Measurements from ENCODE around the gene AOPEP.

AOPEP gene

DNA sequence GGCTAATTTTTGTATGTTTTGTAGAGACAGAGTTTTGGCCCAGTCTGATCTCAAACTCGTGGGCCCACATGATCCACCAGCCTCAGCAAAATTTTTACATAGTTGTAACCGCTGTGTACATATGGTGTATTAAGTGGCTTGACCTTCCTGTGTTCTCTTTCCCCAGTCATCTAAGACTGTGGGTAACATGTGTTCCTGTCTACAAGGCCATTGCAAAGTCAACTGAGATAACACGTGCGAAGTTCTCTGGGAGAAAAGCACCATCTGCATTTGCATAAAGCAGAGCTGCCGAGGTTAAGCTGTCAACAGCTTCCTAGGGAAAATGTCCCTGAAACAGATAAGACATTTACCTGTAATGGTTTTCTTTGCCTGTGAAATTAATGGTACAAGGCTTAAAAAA is 317.3 kb downstream of the AOPEP start:
- Mint-ChIP-seq H3K4me3 (no peak overlapping the region), H3K27me3 (peaks cover 5% of the 10 kb centered on the region), H3K4me1 (peaks cover 3% of the 10 kb centered on the region), H3K9me3 (no peaks in the 10 kb centered on the region), H3K27ac (ENCODE audit: low read depth) (no peak overlapping the region), H3K36me3 (ENCODE audit: insufficient read depth) (peaks cover 2% of the 10 kb centered on the region)
- DNase-seq (ENCODE audit: low spot score in 2 of 2) (no peak), ATAC-seq (replicated peaks; ENCODE audit: extremely low read depth, poor library complexity, severe bottlenecking) (no peak)

DNA sequence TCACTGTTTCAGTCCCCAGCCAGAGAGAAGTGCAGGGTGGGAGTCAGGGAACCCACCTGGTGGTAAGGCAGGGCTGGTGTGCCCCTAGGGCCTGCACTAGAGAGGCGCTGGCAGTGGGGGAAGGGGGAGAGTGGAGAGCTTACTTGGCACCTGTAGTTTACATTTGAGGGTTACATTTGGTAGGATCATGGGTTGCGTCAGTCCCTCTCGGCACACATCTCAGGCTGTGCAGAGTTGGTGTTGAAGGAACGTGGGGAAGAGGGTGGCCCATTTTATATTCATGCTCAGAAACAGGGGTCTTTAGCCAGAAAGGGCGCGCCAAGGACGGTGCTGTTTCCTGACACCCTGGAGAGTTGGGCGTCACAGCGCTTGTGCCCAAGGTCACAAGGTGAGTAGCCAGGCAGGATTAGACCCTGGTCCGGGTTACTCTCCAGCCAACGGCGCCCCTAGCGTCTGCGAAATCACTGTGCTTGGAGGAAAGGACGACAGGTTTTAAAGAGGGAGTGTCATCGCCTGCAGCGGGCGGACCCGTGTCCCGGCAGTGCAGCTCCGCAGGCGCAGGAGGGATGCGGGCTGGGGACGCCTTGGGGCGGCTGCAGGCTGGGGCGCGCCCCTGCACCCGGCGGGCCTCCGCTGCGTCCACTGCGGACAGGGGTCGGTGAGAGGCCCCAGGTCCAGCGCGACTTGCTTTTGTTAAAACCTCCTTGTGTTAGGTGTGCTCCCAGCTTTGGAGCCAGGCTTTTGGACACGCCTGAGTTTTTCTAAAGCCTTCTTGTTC is 318.4 kb downstream of the AOPEP start:
- Mint-ChIP-seq H3K4me1 (peaks cover 5% of the 10 kb centered on the region), H3K27me3 (peaks cover 14% of the 10 kb centered on the region), H3K4me3 (no peak overlapping the region), H3K9me3 (no peaks in the 10 kb centered on the region), H3K27ac (ENCODE audit: low read depth) (no peak overlapping the region), H3K36me3 (ENCODE audit: insufficient read depth) (peaks cover 2% of the 10 kb centered on the region)
- DNase-seq (ENCODE audit: low spot score in 2 of 2) (no peak), ATAC-seq (replicated peaks; ENCODE audit: extremely low read depth, poor library complexity, severe bottlenecking) (no peak)

DNA sequence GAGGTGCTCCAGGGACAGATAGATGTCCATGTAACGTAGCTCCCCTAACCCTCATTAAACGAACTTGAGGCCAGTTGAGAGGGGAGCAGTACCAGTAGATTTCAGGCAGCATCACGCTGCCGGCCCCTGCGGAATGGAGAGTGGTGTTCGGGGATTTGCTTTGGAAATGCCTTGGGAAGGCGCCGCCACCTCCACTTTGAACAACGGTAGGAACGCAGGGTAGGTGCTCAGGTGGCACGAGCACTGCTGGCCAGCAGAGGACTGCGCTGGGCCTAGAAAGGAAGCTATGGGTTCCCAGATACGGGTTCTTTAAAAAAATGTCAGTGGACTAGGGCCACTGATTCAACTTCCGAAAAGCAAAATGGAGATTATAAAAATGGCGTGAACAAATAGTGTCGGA is 319.3 kb downstream of the AOPEP start:
- H3K9me3 Mint-ChIP-seq = no peaks in the 10 kb centered on the region
- peaks cover 5% of the 10 kb centered on the region for H3K4me1 Mint-ChIP-seq
- ATAC-seq (replicated peaks; ENCODE audit: extremely low read depth, poor library complexity, severe bottlenecking) (no peak), DNase-seq (ENCODE audit: low spot score in 2 of 2) (no peak)
- H3K27ac Mint-ChIP-seq (ENCODE audit: low read depth) = no peak overlapping the region
- H3K27me3 Mint-ChIP-seq = peaks cover 14% of the 10 kb centered on the region
- H3K4me3 Mint-ChIP-seq = no peak overlapping the region
- H3K36me3 Mint-ChIP-seq (ENCODE audit: insufficient read depth) = peaks cover 2% of the 10 kb centered on the region

DNA sequence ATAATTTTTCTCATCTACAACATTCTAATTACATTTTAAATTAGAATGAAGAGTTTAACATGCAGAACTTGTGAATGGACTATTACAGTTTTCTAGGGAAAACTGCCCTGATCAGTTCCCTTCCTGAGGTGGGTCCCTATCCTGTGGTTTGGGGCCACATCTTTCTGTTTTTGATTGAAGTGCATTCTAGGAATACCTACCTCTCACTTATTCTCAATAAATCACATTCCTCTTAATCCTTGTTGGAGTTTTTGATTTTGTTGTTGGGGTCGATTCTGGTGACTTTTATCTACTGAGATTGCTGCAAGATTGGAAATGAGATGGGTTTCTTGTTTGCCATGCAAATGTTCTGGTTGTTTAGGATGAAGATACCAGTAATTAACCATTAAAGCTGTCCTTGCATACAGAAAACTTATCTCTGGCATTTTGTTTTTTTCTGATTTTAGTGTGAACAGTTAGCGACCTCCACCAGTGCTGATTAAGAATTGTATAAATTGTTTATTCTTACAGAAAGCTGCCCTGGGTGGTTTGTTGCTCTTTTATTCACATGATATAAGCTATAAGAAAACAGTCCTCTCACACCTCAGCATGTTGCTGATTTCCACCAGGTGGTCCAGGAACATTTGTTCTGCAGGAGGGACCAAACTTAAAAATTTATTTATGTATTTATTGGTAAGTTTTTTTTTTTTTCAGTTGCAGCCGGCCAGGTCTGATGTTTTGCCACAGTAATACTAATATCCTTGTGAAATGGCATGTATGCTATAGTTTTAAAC is 321.1 kb downstream of the AOPEP start:
- peak overlapping the region; percentile 61 for H3K4me3 Mint-ChIP-seq
- peaks cover 2% of the 10 kb centered on the region for H3K36me3 Mint-ChIP-seq (ENCODE audit: insufficient read depth)
- no peaks in the 10 kb centered on the region for H3K9me3 Mint-ChIP-seq
- peaks cover 14% of the 10 kb centered on the region for H3K27me3 Mint-ChIP-seq
- no peak overlapping the region for H3K27ac Mint-ChIP-seq (ENCODE audit: low read depth)
- ATAC-seq (replicated peaks; ENCODE audit: extremely low read depth, poor library complexity, severe bottlenecking) (no peak), DNase-seq (ENCODE audit: low spot score in 2 of 2) (no peak)
- peaks cover 5% of the 10 kb centered on the region for H3K4me1 Mint-ChIP-seq

DNA sequence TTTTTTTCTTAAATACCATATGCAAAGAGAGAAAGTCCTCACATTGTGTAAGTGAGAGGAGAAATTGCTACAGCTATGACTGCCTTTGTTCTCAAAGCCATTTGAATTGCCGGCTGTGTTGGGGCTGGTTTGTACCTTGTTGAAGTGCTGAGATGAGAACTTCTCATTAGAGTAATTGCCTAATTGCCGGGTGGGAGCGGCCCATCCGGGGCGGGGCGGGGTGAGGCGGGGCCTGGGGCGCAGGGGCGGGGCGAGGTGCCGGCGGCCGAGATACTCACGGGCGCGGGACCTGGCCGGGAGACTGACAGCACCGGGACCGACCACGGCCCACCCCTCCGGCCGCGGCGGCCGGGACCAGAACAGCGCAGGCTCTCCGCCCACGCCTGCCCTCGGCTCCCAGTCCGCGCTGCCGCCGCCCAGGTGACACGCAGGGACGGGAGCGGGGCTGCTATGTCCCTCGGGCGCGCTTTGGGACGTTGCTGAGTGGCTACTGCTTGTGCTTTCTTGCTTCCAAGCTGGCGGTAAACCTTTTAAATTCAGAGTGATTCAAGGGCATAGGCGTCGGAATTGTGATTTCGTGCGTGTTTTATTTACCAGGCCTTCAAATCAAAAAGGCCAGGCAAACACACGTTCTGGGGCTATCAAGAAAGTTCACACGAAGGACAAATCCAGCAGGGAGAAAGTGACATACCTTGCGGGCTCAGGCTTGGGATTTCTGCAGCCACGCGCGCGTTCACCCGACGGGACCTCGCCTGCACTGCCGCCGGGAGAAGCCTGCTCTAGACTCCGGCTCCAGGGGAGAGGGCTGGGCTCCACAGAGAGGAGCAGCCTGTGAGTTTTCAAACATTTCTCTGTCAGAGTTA is 322.0 kb downstream of the AOPEP start:
- no peaks in the 10 kb centered on the region for H3K9me3 Mint-ChIP-seq
- H3K4me3 Mint-ChIP-seq = peak overlapping the region; percentile 61
- ATAC-seq (replicated peaks; ENCODE audit: extremely low read depth, poor library complexity, severe bottlenecking) (peak; percentile 76), DNase-seq (ENCODE audit: low spot score in 2 of 2) (no peak)
- H3K36me3 Mint-ChIP-seq (ENCODE audit: insufficient read depth) = peaks cover 2% of the 10 kb centered on the region
- peaks cover 14% of the 10 kb centered on the region for H3K27me3 Mint-ChIP-seq
- no peak overlapping the region for H3K27ac Mint-ChIP-seq (ENCODE audit: low read depth)
- peaks cover 5% of the 10 kb centered on the region for H3K4me1 Mint-ChIP-seq

DNA sequence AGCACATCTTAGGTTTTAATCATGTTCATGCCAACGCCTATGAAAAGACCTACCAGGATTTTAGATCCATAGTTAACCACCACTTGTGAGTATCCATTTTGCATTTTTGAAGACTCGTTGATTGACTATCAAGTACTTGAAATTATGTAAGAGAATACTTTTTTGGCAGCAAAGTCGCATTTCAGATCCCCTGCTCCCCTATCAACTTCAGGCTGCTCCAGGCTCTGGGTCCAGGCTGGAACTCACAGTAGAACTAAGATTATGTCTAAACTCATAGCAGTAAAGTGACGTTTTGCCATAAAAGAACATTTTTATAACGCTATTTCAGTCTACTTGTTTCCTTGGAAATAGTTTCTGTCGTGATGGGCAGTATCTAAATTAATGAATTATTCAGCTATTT is 323.3 kb downstream of the AOPEP start:
- no peak overlapping the region for H3K27ac Mint-ChIP-seq (ENCODE audit: low read depth)
- no peak overlapping the region for H3K4me3 Mint-ChIP-seq
- H3K27me3 Mint-ChIP-seq = peaks cover 14% of the 10 kb centered on the region
- no peaks in the 10 kb centered on the region for H3K36me3 Mint-ChIP-seq (ENCODE audit: insufficient read depth)
- DNase-seq (ENCODE audit: low spot score in 2 of 2) (no peak), ATAC-seq (replicated peaks; ENCODE audit: extremely low read depth, poor library complexity, severe bottlenecking) (no peak)
- H3K9me3 Mint-ChIP-seq = no peaks in the 10 kb centered on the region
- peaks cover 5% of the 10 kb centered on the region for H3K4me1 Mint-ChIP-seq

DNA sequence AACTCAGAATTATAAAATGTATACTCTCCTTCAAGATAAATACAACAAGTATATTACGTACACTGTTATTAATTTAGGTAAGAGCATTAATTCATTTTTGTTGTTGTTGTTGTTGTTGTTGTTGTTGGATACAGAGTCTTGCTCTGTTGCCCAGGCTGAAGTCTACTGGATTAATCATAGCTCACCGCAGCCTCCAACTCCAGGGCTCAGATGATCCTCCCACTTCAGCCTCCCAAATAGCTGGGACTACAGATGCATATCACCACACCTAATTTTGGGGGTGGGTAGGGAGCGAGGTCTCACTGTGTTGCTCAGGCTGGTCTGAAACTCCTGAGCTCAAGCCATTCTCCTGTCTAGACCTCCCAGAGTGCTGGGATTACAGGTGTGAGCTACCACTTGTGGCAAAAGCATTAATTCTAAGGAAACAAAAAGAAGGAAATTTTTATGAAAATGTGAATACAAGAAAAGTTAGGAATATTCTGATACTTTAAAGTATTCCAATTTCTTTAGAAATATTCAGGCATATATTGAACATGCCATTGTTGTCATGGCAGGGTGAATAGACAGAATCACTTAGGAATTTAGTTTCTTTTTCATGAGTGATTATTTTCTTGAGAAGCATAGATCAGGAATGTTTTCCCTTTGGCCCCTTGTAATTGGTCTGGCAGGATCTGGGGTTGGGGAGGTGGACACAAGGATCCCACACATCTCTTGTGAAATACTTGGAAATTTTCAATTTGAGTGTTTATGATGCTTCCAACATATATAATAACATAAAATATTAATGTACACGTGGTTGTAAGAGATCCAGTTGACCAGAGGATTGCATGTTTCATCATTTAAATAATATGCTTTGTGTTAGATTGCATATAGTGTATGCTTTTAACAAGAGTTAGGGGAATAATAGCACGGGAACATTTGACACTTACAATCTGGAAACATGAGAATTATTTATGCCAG is 327.4 kb downstream of the AOPEP start:
- no peak for ATAC-seq (replicated peaks; ENCODE audit: extremely low read depth, poor library complexity, severe bottlenecking)
- Mint-ChIP-seq H3K27ac (ENCODE audit: low read depth) (no peak overlapping the region), H3K36me3 (ENCODE audit: insufficient read depth) (no peaks in the 10 kb centered on the region), H3K4me1 (peaks cover 1% of the 10 kb centered on the region), H3K9me3 (no peaks in the 10 kb centered on the region), H3K4me3 (no peak overlapping the region), H3K27me3 (peaks cover 8% of the 10 kb centered on the region)
- no peak for DNase-seq (ENCODE audit: low spot score in 2 of 2)

DNA sequence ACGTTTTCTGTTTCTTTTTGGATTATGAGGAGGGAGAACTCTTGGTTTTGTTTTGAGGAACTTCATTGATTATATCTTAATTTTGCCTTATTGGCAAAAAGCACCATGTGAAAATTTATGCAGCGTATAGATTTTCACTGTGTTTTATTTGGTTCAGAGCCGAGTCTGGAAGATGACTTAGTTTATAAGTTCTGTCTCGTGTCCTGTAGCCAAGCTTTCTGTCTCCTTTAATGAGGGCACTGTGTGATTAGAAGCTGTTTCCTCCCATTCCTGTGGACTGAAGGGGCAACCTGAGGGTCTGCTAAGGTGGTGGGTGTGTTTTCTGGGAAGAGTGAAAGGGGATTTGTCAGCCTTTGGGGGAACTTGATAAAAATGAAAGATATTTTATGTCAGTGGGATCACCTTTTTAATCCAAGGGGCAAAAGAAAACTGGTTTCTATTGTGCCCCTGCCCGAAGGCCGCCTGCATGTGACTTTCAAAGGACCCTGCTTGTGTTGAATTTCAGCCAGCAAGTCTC is 328.9 kb downstream of the AOPEP start:
- Mint-ChIP-seq H3K4me1 (no peaks in the 10 kb centered on the region), H3K4me3 (no peak overlapping the region), H3K27ac (ENCODE audit: low read depth) (no peak overlapping the region), H3K9me3 (no peaks in the 10 kb centered on the region), H3K36me3 (ENCODE audit: insufficient read depth) (no peaks in the 10 kb centered on the region), H3K27me3 (no peaks in the 10 kb centered on the region)
- no peak for ATAC-seq (replicated peaks; ENCODE audit: extremely low read depth, poor library complexity, severe bottlenecking)
- no peak for DNase-seq (ENCODE audit: low spot score in 2 of 2)

DNA sequence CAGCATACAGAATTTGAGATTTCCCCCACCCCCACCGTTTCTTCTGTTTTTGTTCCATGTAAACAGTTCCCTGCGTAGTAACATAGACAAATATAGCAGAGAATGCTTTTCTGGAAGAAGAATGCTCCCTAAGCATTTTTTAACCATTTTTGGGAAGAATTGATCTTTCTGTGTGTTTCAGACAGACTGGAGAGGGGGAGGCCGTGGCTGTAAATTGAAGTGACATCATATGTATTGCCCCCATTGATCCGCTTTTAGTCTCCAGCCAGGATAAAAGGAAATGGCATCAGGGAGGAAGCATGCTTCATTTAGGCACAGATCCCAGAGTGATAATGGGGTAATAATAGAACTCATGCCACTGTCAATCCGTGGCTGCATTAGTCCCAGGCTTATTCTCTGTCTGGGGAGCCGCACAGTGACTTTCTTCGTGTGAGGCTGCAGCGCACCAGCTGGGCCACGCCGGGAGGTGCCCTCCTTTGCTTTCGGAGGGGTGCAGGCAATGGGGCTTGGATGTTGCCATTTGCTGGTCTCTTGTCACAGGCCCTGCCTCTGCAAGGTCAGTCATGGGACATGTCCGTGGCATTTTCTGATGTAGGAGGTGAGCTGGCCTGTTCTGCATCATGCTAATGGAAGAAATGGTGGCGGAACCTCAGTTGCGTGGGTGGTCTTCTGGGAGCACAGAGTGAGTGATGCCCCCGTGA is 329.5 kb downstream of the AOPEP start:
- Mint-ChIP-seq H3K9me3 (no peaks in the 10 kb centered on the region), H3K27ac (ENCODE audit: low read depth) (no peak overlapping the region), H3K4me3 (no peak overlapping the region), H3K4me1 (no peaks in the 10 kb centered on the region), H3K27me3 (no peaks in the 10 kb centered on the region), H3K36me3 (ENCODE audit: insufficient read depth) (no peaks in the 10 kb centered on the region)
- ATAC-seq (replicated peaks; ENCODE audit: extremely low read depth, poor library complexity, severe bottlenecking) = no peak
- no peak for DNase-seq (ENCODE audit: low spot score in 2 of 2)

DNA sequence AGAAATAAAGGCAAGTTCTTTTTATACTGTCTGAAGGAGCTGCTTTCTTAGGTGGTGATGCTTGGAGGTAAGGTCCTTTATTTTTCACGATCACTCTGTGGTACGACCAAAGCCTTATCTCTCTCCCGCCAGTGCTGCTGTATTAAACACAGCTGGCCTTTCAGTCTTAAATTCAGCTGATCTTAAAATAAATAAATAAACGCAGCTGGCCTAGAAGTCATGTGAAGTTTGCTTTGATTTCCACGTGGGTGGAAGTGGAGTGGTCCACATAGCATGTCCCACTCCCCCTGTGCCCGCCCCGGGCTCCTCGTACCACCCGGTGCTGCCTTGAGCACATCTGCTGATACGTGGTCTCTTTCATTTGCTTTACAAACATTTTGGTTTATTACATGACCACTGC is 330.6 kb downstream of the AOPEP start:
- H3K4me1 Mint-ChIP-seq = no peaks in the 10 kb centered on the region
- H3K36me3 Mint-ChIP-seq (ENCODE audit: insufficient read depth) = no peaks in the 10 kb centered on the region
- no peak overlapping the region for H3K4me3 Mint-ChIP-seq
- no peak overlapping the region for H3K27ac Mint-ChIP-seq (ENCODE audit: low read depth)
- H3K9me3 Mint-ChIP-seq = no peaks in the 10 kb centered on the region
- DNase-seq (ENCODE audit: low spot score in 2 of 2) = no peak
- ATAC-seq (replicated peaks; ENCODE audit: extremely low read depth, poor library complexity, severe bottlenecking) = no peak
- no peaks in the 10 kb centered on the region for H3K27me3 Mint-ChIP-seq

DNA sequence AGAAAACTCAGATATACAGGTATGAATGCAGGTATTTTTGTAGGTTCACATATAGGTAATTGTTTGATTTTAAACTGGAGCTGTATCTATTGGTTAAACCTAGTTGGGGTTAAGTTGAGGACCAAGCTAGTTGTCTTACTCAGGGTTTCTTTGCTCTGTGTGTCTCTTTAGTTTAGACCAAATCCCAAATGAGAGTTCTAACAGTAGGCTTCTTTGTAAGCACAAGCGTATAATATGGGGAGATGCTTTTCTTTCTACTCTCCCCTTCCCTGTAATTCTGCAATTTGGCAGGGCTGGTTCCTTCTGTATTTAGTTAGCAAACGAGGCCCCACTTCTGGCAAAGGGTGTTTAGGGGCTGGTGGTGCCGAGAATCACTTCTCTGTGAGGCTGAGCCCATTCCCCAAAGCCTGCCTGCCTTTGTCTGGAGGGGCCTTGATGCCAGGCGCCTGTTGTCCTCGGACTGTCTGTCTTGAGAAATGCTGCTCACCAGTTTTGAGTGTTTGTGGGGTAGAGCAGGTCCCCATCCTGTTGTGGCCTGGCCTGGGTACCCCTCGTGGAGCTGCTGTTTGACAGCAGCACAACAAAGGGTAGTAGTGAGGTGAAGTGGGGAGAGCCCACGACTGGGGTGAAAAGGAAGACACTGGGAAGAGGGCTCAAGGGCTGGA is 331.8 kb downstream of the AOPEP start:
- Mint-ChIP-seq H3K4me1 (no peaks in the 10 kb centered on the region), H3K4me3 (no peak overlapping the region), H3K9me3 (no peaks in the 10 kb centered on the region), H3K36me3 (ENCODE audit: insufficient read depth) (no peaks in the 10 kb centered on the region), H3K27me3 (no peaks in the 10 kb centered on the region), H3K27ac (ENCODE audit: low read depth) (no peak overlapping the region)
- DNase-seq (ENCODE audit: low spot score in 2 of 2) (no peak), ATAC-seq (replicated peaks; ENCODE audit: extremely low read depth, poor library complexity, severe bottlenecking) (no peak)

Data from central memory CD8-positive, alpha-beta T cell (primary cell).